Measurements from ENCODE around the gene MMP13. TPM values are rescaled to one million over a fixed set of nuclear protein-coding genes. Genes with fewer than 3 reads are reported as not detected.
A peak's percentile ranks its signal among the peaks of the same experiment; 100 is the strongest.

Gene MMP13
- total RNA-seq, 1 donor from 2014 or later = 1.2 TPM

- no peaks in the 10 kb centered on the region for H3K4me1 ChIP-seq (ENCODE audit: insufficient read depth, low read length)
- H3K4me2 ChIP-seq (ENCODE audit: low read length) = no peak overlapping the region
- H3K9me3 ChIP-seq (ENCODE audit: insufficient read depth, low read depth, low read length) = no peaks in the 10 kb centered on the region
- H3K27ac ChIP-seq (ENCODE audit: low read depth, low read length) = no peak overlapping the region
- Mint-ChIP-seq H3K27me3 (ENCODE audit: low read depth, unreplicated experiment) (no peaks in the 10 kb centered on the region), H3K9me3 (ENCODE audit: unreplicated experiment) (no peaks in the 10 kb centered on the region), H3K36me3 (ENCODE audit: low read depth, unreplicated experiment) (no peaks in the 10 kb centered on the region), H3K4me3 (ENCODE audit: unreplicated experiment) (no peak overlapping the region), H3K4me1 (ENCODE audit: low read depth, unreplicated experiment) (no peaks in the 10 kb centered on the region), H3K27ac (ENCODE audit: unreplicated experiment) (no peak overlapping the region)
- H3K27me3 ChIP-seq (ENCODE audit: insufficient read depth, low read length) = no peaks in the 10 kb centered on the region
- H4K20me1 ChIP-seq (ENCODE audit: insufficient read depth, low read length) = no peaks in the 10 kb centered on the region
- TF ChIP-seq EZH2 (IDR thresholded peaks at IDR 0.05; ENCODE audit: insufficient read depth, low read length) (no peak), CTCF (IDR thresholded peaks at IDR 0.05; ENCODE audit: insufficient read depth, low read depth, low read length) (no peak)
- H3K9ac ChIP-seq (ENCODE audit: low read length) = no peak overlapping the region
- FAIRE-seq (no peak), DNase-seq (ENCODE audit: low read depth) (no peak)
- H3K36me3 ChIP-seq (ENCODE audit: insufficient read depth, low read length) = no peaks in the 10 kb centered on the region
- no peak overlapping the region for H3K4me3 ChIP-seq (ENCODE audit: insufficient read depth, low read depth, low read length)
- no peaks in the 10 kb centered on the region for H3K79me2 ChIP-seq (ENCODE audit: insufficient read depth, low read length)
- no peak overlapping the region for H2AFZ ChIP-seq (ENCODE audit: low read depth, low read length)
Observed at GRCh38 chr11:102950622-102951081, 4.9 kb downstream of the MMP13 start.

- TF ChIP-seq CTCF (IDR thresholded peaks at IDR 0.05; ENCODE audit: insufficient read depth, low read depth, low read length) (no peak), EZH2 (IDR thresholded peaks at IDR 0.05; ENCODE audit: insufficient read depth, low read length) (no peak)
- Histone ChIP-seq H3K9me3 (ENCODE audit: insufficient read depth, low read depth, low read length) (no peaks in the 10 kb centered on the region), H3K27ac (ENCODE audit: low read depth, low read length) (no peak overlapping the region), H3K36me3 (ENCODE audit: insufficient read depth, low read length) (no peaks in the 10 kb centered on the region), H3K27me3 (ENCODE audit: insufficient read depth, low read length) (no peaks in the 10 kb centered on the region), H3K79me2 (ENCODE audit: insufficient read depth, low read length) (no peaks in the 10 kb centered on the region), H3K9ac (ENCODE audit: low read length) (no peak overlapping the region), H3K4me2 (ENCODE audit: low read length) (no peak overlapping the region), H3K4me1 (ENCODE audit: insufficient read depth, low read length) (no peaks in the 10 kb centered on the region), H3K4me3 (ENCODE audit: insufficient read depth, low read depth, low read length) (no peak overlapping the region), H2AFZ (ENCODE audit: low read depth, low read length) (no peak overlapping the region), H4K20me1 (ENCODE audit: insufficient read depth, low read length) (no peaks in the 10 kb centered on the region)
- Mint-ChIP-seq H3K4me1 (ENCODE audit: low read depth, unreplicated experiment) (no peaks in the 10 kb centered on the region), H3K36me3 (ENCODE audit: low read depth, unreplicated experiment) (no peaks in the 10 kb centered on the region), H3K9me3 (ENCODE audit: unreplicated experiment) (no peaks in the 10 kb centered on the region), H3K27me3 (ENCODE audit: low read depth, unreplicated experiment) (no peaks in the 10 kb centered on the region), H3K27ac (ENCODE audit: unreplicated experiment) (no peak overlapping the region), H3K4me3 (ENCODE audit: unreplicated experiment) (no peak overlapping the region)
- no peak for DNase-seq (ENCODE audit: low read depth)
- no peak for FAIRE-seq
Observed at GRCh38 chr11:102946237-102946636, 9.3 kb downstream of the MMP13 start.

- Histone ChIP-seq H3K4me3 (ENCODE audit: insufficient read depth, low read depth, low read length) (no peak overlapping the region), H3K27ac (ENCODE audit: low read depth, low read length) (no peak overlapping the region), H3K27me3 (ENCODE audit: insufficient read depth, low read length) (no peaks in the 10 kb centered on the region), H4K20me1 (ENCODE audit: insufficient read depth, low read length) (no peaks in the 10 kb centered on the region), H3K9me3 (ENCODE audit: insufficient read depth, low read depth, low read length) (no peaks in the 10 kb centered on the region), H3K4me2 (ENCODE audit: low read length) (peak overlapping the region; percentile 42), H3K4me1 (ENCODE audit: insufficient read depth, low read length) (no peaks in the 10 kb centered on the region), H3K36me3 (ENCODE audit: insufficient read depth, low read length) (no peaks in the 10 kb centered on the region), H2AFZ (ENCODE audit: low read depth, low read length) (no peak overlapping the region), H3K9ac (ENCODE audit: low read length) (no peak overlapping the region), H3K79me2 (ENCODE audit: insufficient read depth, low read length) (no peaks in the 10 kb centered on the region)
- Mint-ChIP-seq H3K4me1 (ENCODE audit: low read depth, unreplicated experiment) (no peaks in the 10 kb centered on the region), H3K27me3 (ENCODE audit: low read depth, unreplicated experiment) (no peaks in the 10 kb centered on the region), H3K9me3 (ENCODE audit: unreplicated experiment) (no peaks in the 10 kb centered on the region), H3K27ac (ENCODE audit: unreplicated experiment) (no peak overlapping the region), H3K36me3 (ENCODE audit: low read depth, unreplicated experiment) (no peaks in the 10 kb centered on the region), H3K4me3 (ENCODE audit: unreplicated experiment) (no peak overlapping the region)
- FAIRE-seq (peak; percentile 91), DNase-seq (ENCODE audit: low read depth) (peak; percentile 46)
- TF ChIP-seq CTCF (IDR thresholded peaks at IDR 0.05; ENCODE audit: insufficient read depth, low read depth, low read length) (peak; percentile 91), EZH2 (IDR thresholded peaks at IDR 0.05; ENCODE audit: insufficient read depth, low read length) (no peak)
Observed at GRCh38 chr11:102940714-102941588, 14.6 kb downstream of the MMP13 start.

All from astrocyte (in vitro differentiated cells and primary cell).